Left hindlimb (tissue), 1 donor: ENCODE data around the gene ARHGAP23.

Experiments used
- DNase-seq: peaks from one replicate; pipeline ENCODE4 v3.0.0-alpha.2; 2018

Gene ARHGAP23, protein sequence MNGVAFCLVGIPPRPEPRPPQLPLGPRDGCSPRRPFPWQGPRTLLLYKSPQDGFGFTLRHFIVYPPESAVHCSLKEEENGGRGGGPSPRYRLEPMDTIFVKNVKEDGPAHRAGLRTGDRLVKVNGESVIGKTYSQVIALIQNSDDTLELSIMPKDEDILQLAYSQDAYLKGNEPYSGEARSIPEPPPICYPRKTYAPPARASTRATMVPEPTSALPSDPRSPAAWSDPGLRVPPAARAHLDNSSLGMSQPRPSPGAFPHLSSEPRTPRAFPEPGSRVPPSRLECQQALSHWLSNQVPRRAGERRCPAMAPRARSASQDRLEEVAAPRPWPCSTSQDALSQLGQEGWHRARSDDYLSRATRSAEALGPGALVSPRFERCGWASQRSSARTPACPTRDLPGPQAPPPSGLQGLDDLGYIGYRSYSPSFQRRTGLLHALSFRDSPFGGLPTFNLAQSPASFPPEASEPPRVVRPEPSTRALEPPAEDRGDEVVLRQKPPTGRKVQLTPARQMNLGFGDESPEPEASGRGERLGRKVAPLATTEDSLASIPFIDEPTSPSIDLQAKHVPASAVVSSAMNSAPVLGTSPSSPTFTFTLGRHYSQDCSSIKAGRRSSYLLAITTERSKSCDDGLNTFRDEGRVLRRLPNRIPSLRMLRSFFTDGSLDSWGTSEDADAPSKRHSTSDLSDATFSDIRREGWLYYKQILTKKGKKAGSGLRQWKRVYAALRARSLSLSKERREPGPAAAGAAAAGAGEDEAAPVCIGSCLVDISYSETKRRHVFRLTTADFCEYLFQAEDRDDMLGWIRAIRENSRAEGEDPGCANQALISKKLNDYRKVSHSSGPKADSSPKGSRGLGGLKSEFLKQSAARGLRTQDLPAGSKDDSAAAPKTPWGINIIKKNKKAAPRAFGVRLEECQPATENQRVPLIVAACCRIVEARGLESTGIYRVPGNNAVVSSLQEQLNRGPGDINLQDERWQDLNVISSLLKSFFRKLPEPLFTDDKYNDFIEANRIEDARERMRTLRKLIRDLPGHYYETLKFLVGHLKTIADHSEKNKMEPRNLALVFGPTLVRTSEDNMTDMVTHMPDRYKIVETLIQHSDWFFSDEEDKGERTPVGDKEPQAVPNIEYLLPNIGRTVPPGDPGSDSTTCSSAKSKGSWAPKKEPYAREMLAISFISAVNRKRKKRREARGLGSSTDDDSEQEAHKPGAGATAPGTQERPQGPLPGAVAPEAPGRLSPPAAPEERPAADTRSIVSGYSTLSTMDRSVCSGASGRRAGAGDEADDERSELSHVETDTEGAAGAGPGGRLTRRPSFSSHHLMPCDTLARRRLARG (N-terminal part only)

GRCh38 chr17:38428112-38428642, at the start of gene ARHGAP23:
Gene ARHGAP23 (plus strand): TSS chr17:38428464. CDS start chr17:38428486, 22 bp downstream.
- no peak for DNase-seq

DNA sequence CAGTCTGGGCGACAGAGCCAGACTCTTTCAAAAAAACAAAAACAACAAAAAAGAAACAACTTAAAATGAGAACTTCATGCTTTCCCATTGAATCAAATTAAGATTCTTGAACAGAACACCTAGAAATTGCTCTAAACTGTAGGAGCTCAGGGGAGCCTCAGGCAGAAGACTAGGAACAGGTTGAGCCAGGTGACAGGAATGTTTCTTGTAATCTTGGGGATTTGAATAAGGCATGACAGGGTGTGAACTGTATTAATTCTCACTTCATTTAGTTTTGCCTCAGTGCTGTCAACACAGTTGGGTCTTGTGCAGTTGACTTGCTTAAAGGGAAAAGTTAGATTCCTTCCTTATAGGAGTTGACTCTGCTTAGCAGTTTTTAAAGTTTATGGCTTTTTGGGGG, 48.8 kb upstream of the ARHGAP23 start:
- no peak for DNase-seq

DNA sequence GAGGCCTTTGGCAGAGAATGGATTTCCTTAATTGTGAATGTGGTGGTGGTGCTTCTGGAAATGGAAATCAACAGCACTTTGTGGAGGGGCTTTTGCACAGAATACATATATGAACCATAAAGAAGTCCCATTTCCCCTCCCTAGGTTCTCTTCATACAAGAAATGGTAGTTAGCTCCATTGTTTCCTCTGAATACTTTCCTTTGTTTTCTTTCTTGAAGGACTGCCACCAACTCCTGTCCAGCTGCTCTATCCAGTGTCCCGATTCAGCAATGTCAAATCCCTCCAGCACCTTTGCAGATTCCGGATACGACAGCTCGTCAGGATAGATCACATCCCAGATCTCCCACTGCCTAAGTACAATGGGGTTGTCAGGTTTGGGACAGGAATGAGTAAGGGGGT, 33.2 kb upstream of the ARHGAP23 start:
- no peak for DNase-seq

DNA sequence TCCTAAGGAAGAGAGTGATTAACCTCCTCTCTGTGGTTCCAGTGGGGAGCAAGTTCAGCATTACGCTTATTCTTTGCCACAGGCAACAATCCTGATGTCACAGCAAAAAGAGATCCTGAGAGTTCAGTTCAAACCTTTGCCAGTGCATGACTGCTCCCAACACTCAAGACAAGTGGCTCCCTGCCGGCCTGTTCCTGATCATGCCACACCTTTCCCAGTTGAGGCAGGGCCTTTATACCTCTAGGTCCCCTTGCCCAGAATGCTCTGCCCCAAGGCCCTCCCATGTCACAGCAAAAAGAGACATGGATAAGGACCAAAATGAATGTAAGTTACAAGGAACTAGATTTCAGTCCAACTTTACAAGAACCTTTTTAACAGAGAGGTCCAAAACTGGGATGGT, 31.0 kb upstream of the ARHGAP23 start:
- DNase-seq = no peak

- DNase-seq = no peak
These were observed 28.0 kb upstream of the ARHGAP23 start for GRCh38 chr17:38400286-38400685.

DNA sequence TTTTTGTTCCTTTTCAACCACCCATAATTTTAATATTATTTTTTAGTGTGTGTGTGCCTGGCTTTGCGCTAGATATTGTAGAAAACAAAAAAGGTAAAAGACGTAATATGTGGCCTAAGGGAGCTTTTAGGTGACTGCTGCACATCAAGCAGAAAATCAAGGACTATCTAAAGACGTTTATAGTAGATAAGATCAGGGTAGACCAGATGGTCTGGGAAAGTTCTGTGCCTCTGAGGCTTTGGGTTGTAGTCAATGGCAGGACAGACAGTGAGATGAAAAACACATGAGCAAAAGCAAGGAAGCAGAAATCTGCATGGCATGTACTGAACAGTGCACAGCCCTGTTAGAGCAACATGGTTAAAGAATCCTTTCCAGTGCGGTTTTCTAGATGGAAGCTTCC, 26.8 kb upstream of the ARHGAP23 start:
- no peak for DNase-seq

- DNase-seq = no peak
These were observed 25.4 kb upstream of the ARHGAP23 start for GRCh38 chr17:38402897-38403296.

- no peak for DNase-seq
These were observed 24.8 kb upstream of the ARHGAP23 start for GRCh38 chr17:38403491-38403890.

DNA sequence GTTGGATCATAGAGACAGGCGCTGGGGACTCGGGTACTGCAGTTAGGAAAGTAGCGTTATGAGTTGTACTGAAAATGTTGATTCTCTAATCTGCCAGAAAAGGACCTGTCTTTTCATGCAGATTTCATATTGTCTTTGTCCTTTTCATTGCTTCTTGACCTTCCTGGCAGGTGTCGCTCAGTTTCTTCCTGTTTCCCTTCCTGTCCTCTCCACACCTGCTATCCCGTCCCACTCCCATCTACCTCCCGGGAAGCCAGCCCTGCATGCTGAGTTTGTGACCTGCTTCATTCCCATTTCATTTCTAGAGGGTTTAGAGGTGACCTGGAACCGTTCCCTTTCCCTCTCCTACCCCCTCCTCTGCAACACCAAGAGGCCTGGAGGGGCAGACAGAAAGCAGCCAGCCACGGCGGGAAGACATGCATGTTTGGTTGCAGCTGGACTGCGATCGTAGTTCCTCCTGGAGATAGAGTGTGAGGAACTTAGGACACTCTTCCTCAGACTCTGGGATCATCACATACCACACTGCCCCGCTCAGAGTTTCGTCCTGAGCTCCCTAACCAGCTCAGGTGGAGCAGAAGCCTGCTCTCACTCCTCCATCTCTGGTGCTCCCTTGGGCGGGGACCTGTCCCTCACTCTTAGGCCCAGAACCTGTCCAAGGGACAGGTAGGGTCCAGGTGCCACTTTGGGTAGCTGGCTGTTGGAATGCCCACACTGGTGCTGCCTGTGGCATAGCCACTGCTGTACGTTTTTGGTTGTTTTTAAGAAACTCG, 23.9 kb upstream of the ARHGAP23 start:
- no peak for DNase-seq

GRCh38 chr17:38405654-38406053, 22.6 kb upstream of the ARHGAP23 start:
- DNase-seq = no peak

- DNase-seq = no peak
These were observed 18.1 kb upstream of the ARHGAP23 start for GRCh38 chr17:38410201-38410600.

DNA sequence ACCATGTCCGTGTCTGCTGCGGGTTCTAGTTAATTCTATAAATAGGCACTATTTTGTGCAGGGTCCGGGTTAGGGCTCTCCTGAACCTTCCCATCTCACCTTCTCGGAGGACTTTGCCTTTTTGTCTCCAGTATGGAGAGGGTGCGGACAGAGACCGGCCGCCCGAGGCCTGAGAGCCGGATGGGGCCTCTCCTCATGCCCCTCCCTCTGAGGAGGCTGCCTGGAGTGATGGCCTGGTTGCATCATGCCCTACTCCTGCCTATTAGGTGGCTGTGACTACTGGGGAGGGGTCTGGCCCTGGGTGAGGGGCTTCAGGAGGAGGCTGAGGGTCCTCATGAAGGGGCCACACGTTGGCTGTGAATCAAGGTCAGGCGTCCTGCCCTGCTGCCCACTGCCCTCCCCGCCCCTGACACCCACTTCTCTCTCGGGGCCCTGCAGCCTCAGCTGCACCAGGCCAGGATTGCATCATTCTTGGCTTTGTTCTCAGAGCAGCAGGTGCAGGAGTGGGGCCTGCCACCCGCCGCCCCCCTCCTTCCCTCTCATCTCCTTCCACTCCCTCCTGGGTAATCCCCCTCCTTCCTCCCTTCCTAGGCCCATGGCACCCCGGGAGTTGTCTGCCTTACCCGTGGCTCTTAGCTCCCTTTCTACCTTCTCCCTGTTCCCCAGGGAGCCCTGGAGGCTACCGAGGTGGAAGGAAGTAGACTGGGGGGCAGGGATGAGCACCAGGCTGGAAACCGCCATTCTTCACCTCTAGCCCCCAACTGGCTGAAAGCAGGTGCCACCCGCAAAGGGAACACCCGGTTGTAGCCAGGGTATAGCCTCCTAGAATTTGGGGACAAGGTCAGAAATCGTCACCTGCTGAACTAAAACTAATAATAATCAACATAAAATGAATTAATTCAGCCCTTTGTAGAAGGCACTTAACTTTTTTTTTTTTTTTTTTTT, 12.7 kb upstream of the ARHGAP23 start:
- peak; percentile 60 for DNase-seq

GRCh38 chr17:38416840-38417209, 11.4 kb upstream of the ARHGAP23 start:
- DNase-seq = no peak

DNA sequence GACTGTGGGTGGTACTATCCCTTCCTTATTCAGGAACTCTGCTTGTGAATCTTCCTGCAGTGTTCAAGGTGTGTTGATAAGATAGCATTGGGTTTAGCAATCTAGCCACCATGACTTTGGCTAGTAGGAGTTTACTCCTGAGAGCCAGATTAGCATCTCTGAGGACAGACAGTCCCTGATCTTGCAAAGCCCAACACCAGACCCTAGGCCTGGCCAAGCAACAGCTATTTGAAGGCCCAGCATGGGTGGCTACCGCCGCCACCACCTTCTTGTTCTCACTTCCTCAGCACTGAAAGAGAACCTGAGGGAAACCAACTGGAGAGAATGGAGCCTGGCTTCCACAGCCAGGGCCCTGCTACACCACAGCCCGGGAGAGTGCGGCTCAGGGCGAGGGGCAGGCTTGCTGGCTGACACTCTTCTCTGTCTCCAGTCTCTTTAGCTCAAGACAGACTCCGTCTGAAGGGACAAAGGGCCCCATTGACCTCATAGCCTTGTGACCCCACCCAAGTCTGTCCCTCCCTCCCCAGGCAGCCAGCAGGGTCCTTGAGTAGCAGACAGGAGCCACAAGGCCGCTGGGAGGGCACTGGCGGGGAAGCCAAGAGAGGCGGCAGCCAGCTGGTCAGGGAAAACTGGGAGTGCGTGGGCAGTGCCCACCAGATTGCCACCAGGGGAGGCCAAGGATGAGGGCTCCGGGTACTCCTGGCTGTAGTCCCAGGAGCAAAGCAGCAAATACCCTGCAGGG, 10.9 kb upstream of the ARHGAP23 start:
- DNase-seq = no peak

DNA sequence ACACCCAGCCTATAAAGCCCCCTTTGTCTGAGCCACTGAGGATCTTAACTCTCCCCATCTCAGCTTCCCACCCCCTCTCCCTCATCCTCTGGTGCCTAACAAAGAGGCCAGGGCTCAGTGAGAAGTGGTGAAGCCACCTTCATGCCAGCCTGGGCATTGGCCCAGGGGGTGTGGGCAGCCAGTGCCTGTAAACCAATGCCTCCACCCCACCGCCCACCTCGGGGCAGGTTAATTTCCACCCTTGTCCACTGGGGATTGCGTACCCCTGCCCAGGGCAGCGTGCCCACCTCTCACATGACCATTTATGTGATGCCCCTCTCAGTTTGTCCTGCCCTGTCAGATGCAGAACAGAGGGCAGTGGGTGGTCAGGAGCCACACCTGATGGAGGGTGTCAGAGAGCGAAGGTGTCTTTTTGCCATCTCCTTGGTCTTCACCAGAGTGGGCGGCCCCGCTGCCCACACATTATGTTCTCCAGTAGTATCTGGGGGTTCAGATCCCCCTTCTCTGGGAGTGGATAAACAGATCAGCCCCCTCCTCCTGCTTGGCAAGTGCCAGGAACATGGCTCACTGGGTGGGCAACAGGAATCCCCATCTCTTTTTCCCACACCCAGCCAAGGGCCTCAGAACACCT, 10.1 kb upstream of the ARHGAP23 start:
- DNase-seq = peak; percentile 56

GRCh38 chr17:38418693-38419507, 9.4 kb upstream of the ARHGAP23 start:
- peak; percentile 59 for DNase-seq

- no peak for DNase-seq
These were observed 8.7 kb upstream of the ARHGAP23 start for GRCh38 chr17:38419508-38419981.

DNA sequence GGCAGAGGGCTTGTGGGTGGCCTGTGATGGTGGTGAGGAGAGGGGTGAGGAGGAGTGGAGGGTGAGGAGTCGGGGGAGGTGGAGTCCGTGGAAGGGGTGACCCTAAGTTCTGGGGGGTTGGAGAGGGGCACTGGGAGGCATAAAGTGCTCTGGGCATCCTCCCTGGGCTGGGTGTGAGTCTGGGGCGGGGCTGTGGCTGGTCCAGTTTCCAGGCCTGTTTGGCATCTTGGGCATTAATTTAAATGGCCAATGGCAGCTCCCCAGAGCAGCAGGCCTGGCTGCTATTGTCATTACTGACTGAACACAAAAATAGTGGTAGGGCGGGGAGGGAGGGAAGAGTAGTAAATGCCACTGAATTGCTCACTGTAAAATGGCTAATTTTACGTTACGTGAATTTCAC, 7.7 kb upstream of the ARHGAP23 start:
- no peak for DNase-seq
